ENCODE results near the gene SATB1.

DNA sequence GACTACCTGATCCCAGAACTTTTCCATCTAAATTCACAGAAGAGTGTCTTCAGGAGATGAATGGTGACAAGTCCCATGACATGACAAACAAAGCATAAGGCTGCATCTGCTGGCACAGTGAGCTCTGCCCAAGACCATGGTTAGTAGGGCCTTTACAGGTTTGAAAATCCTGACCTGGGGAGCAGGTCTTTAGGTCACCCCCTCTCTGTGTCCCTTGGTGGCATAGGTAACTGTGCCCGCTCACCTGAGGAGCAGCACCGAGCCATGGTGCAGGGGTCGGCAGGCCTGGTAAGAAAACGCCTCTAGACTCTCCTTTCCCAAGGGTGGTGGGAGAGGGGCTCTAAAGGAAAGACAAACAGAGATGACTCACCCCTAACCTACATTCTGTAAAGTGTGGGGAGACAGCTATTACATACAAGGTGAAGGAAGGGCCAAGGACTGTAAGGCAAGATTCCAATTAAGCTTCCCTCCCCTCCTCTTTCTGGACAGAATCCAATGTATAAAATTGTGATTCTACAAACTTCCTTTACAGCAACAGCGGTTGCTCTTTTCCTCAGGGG lies 74.0 kb downstream of the SATB1 start:
- TF ChIP-seq CTCF (IDR thresholded peaks at IDR 0.05) (no peak), POLR2A (IDR thresholded peaks at IDR 0.05) (no peak)

Data from body of pancreas (tissue), 4 donors.